HEK293 (cell line): ENCODE results near the gene PCCA.

Source experiments
- CTCF ChIA-PET: fragments of 350-600 bp; formaldehyde crosslinking; extraction: SDS; loops from one replicate; lab custom pipeline; 2021; ENCODE audit warnings: antibody characterized with exemption; lab: Yijun Ruan, JAX
- POLR2A ChIA-PET: fragments of 300-600 bp; formaldehyde crosslinking; extraction: SDS; loops from one replicate; lab custom pipeline; 2020; ENCODE audit warnings: antibody characterized with exemption, inconsistent platforms; lab: Yijun Ruan, JAX
- H3K27ac ChIP-seq: fragments of 200-500 bp; sonication (Bioruptor generic); 2 replicates; pipeline ENCODE4 v1.5.1; 2014; ENCODE audit warnings: low read depth, low read length, control low read depth, inconsistent platforms; ENCODE audit errors: extremely low read depth
- H3K36me3 ChIP-seq, 2 experiments: fragments of 200-500 bp in 1 of 2; sonication (Bioruptor generic) in 1 of 2; 1 replicate in 1 of 2; 2 replicates in 1 of 2; pipeline ENCODE4 v1.5.1; 2014 to 2017; ENCODE audit warnings: inconsistent platforms in 2 of 2, low read length in 2 of 2; ENCODE audit not compliant: control insufficient read depth in 2 of 2, insufficient read depth in 1 of 2
- H3K4me1 ChIP-seq: fragments of 200-500 bp; sonication (Bioruptor generic); 2 replicates; pipeline ENCODE4 v1.5.1; 2014; ENCODE audit warnings: mild to moderate bottlenecking, low read length, inconsistent platforms; ENCODE audit not compliant: control insufficient read depth, insufficient read depth
- H3K4me3 ChIP-seq: 2 replicates; pipeline ENCODE4 v1.5.1; 2011; ENCODE audit warnings: low read depth, mild to moderate bottlenecking, control low read depth, low read length, moderate library complexity
- H3K9me3 ChIP-seq: fragments of 200-500 bp; sonication (Bioruptor generic); 2 replicates; pipeline ENCODE4 v1.5.1; 2014; ENCODE audit warnings: low read depth, low read length, inconsistent platforms; ENCODE audit not compliant: control insufficient read depth, insufficient read depth
- BCL11B ChIP-seq: fragments of 450-650 bp; formaldehyde crosslinking; IDR thresholded peaks from 2 replicates; pipeline ENCODE4 v1.5.1; 2016; ENCODE audit warnings: low read depth, missing biosample characterization, missing genetic modification characterization
- IKZF3 ChIP-seq: fragments of 450-650 bp; IDR thresholded peaks from 2 replicates; pipeline ENCODE4 v1.5.0; 2018; ENCODE audit warnings: missing biosample characterization, mild to moderate bottlenecking, missing genetic modification characterization, moderate library complexity
- KLF7 ChIP-seq: fragments of 450-650 bp; formaldehyde crosslinking; IDR thresholded peaks from 2 replicates; pipeline ENCODE4 v1.5.1; 2016; ENCODE audit warnings: missing biosample characterization, missing genetic modification characterization, borderline replicate concordance
- PRDM1 ChIP-seq: fragments of 450-650 bp; formaldehyde crosslinking; IDR thresholded peaks from 2 replicates; pipeline ENCODE4; 2016; ENCODE audit warnings: missing biosample characterization, missing genetic modification characterization
- PRDM10 ChIP-seq: fragments of 450-650 bp; formaldehyde crosslinking; IDR thresholded peaks from 2 replicates; pipeline ENCODE4 v1.5.1; 2016; ENCODE audit warnings: missing biosample characterization, missing genetic modification characterization
- SCRT2 ChIP-seq: fragments of 450-650 bp; formaldehyde crosslinking; IDR thresholded peaks from 2 replicates; pipeline ENCODE4 v1.5.1; 2016; ENCODE audit warnings: missing biosample characterization, missing genetic modification characterization
- WT1 ChIP-seq: fragments of 450-650 bp; formaldehyde crosslinking; IDR thresholded peaks from 2 replicates; pipeline ENCODE4 v1.5.1; 2016; ENCODE audit warnings: missing biosample characterization, missing genetic modification characterization
- ZBTB11 ChIP-seq: fragments of 450-650 bp; formaldehyde crosslinking; conservative IDR thresholded peaks from 2 replicates; pipeline ENCODE4 v1.5.1; 2016; ENCODE audit warnings: low read depth, missing biosample characterization, missing genetic modification characterization
- ZNF184 ChIP-seq: fragments of 450-650 bp; IDR thresholded peaks from 2 replicates; pipeline ENCODE4 v1.5.1; 2018; ENCODE audit warnings: missing biosample characterization, mild to moderate bottlenecking, missing genetic modification characterization
- ZNF24 ChIP-seq: fragments of 450-650 bp; formaldehyde crosslinking; IDR thresholded peaks from 2 replicates; pipeline ENCODE4 v1.5.1; 2016; ENCODE audit warnings: missing biosample characterization, missing genetic modification characterization
- ZNF391 ChIP-seq: fragments of 450-650 bp; formaldehyde crosslinking; IDR thresholded peaks from 2 replicates; pipeline ENCODE4 v1.5.1; 2016; ENCODE audit warnings: low read depth, missing biosample characterization, missing genetic modification characterization, borderline replicate concordance
- ZNF518A ChIP-seq: fragments of 450-650 bp; formaldehyde crosslinking; conservative IDR thresholded peaks from 2 replicates; pipeline ENCODE4 v1.5.1; 2016; ENCODE audit warnings: low read depth, missing biosample characterization, missing genetic modification characterization
- ZNF600 ChIP-seq: fragments of 450-650 bp; formaldehyde crosslinking; IDR thresholded peaks from 2 replicates; pipeline ENCODE4 v1.5.1; 2016; ENCODE audit warnings: missing biosample characterization, missing genetic modification characterization
- ZNF629 ChIP-seq: fragments of 450-650 bp; formaldehyde crosslinking; IDR thresholded peaks from 2 replicates; pipeline ENCODE4 v1.5.1; 2017; ENCODE audit warnings: missing biosample characterization, missing genetic modification characterization
- ZNF639 ChIP-seq: fragments of 450-650 bp; formaldehyde crosslinking; IDR thresholded peaks from 2 replicates; pipeline ENCODE4 v1.5.1; 2016; ENCODE audit warnings: missing biosample characterization, missing genetic modification characterization
- ZNF645 ChIP-seq: fragments of 450-650 bp; formaldehyde crosslinking; IDR thresholded peaks from 2 replicates; pipeline ENCODE4; 2016; ENCODE audit warnings: missing biosample characterization, missing genetic modification characterization

The PCCA gene

DNA sequence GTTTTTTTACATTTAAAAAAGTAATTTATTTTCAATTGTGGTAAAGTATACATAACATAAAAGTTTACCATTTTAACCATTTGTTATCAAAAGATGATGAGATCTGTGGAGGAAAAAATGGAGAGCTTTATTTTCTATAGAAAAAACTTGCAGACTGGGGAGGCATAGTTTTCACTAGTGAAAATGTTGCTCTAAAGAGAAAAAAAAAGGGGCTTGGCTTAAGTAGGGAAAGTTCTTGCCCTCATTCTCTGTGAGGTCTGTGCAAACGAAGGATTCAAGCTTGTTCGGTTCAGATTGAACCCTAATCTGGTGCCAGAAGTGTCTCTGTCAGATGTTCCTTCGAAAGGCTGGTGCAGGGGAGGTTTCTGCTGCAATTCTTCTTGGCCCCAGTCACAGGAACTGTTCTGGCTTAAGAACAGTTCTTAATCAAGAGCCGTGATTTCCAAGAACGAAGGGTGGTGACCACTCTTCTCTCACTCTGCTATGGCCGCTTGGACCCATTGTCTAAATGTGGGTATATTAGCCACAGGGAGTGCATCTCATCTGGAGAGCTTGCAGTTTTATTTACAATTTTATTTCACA lies 42.1 kb downstream of the PCCA start:
- ChIA-PET CTCF (interaction anchor here (0.6 to 0.7 kb wide), 3 partner anchors 150 to 958 kb away, joined by 3 to 4 read pairs (median 3); no protein-coding TSS in a partner anchor), POLR2A (no interaction called here)
- H3K9me3 ChIP-seq: no peaks in the 10 kb centered on the region
- no peaks in the 10 kb centered on the region for H3K36me3 ChIP-seq
- TF ChIP-seq PRDM1 (tag by site-specific recombination) (peak; percentile 90), KLF7 (tag by site-specific recombination) (no peak), BCL11B (tag by site-specific recombination) (no peak), ZNF600 (no peak), ZNF645 (tag by site-specific recombination) (no peak)
- no peak overlapping the region for H3K27ac ChIP-seq
- no peak overlapping the region for H3K4me3 ChIP-seq
- peaks cover 8% of the 10 kb centered on the region for H3K4me1 ChIP-seq

DNA sequence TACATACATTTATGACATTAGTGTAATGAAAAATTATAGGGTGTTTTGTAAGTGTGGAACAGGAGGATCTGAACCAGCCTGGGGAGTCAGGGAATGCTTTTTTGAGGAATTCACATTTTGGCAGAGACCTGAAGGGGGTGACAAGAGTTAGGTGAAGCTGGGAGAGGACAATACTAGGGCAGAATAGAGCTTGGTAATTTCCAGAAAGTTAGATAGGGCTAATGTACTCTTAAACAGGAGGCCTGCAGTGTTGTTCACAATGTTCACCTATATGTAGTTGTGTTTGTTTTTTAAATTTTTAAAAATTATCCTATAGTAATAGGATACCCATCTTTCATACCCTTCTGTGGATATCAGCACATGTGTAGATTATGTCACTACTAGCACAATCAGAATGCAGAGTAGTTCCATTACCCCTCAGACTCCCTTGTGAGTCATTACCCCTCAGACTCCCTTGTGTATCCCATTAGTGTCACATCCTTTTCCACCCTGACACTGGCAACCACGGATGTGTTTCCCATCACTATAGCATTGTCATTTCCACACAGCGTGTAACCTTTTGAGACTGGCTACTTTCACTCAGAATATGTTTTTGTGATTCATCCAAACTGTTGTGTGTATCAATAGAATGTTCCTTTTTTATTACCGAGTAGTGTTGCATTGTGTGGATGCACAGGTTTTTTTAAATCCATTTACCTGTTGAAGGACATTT lies 43.1 kb downstream of the PCCA start:
- H3K36me3 ChIP-seq: no peaks in the 10 kb centered on the region
- H3K9me3 ChIP-seq: no peaks in the 10 kb centered on the region
- H3K27ac ChIP-seq: no peak overlapping the region; the same call in 1 of the 2 replicates
- ChIA-PET POLR2A (no interaction called here), CTCF (interaction anchor here (0.5 to 0.8 kb wide), 2 partner anchors 129 to 627 kb away, joined by 3 read pairs; no protein-coding TSS in a partner anchor)
- H3K4me1 ChIP-seq: peaks cover 8% of the 10 kb centered on the region
- no peak overlapping the region for H3K4me3 ChIP-seq
- TF ChIP-seq SCRT2 (peak; percentile 95), ZNF518A (tag by site-specific recombination) (peak; percentile 18; the same call in 1 of the 2 replicates), IKZF3 (no peak), ZNF184 (0 out of 2 replicates have a peak, but pooled peaks have one; percentile 26), PRDM10 (peak; percentile 52), ZNF639 (tag by site-specific recombination) (peak; percentile 76; the same call in 1 of the 2 replicates), WT1 (peak; percentile 98), ZBTB11 (tag by site-specific recombination) (peak; percentile 82), ZNF391 (tag by site-specific recombination) (no peak), ZNF629 (tag by site-specific recombination) (peak; percentile 86), ZNF24 (peak; percentile 68; the same call in 1 of the 2 replicates)
